ENCODE results near the gene GSN. TPM values are rescaled to one million over a fixed set of nuclear protein-coding genes. Genes with fewer than 3 reads are reported as not detected.

GSN gene
- polyA plus RNA-seq, 1 experiment = 421 TPM

DNA sequence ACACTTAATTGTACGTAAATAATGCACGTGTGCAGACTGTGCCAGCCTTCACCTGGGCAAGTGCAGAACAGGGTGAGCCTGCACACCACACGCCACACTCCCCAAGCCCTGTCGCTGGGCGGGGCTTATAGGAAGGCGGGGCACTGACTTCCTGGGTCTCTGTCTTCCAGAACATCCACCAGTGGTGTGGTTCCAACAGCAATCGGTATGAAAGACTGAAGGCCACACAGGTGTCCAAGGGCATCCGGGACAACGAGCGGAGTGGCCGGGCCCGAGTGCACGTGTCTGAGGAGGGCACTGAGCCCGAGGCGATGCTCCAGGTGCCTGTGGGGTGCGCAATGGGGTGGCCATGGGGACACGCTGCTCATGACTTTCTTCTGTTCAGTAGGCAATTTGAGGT is 44.2 kb downstream of the GSN start:
- H3K27ac ChIP-seq (ENCODE audit: low read depth, low read length) = no peak overlapping the region
- no peak for DNase-seq (ENCODE audit: low read depth, low spot score)
- ChIA-PET POLR2A (interaction anchor here (0.7 kb wide), 1 partner anchor 34 kb away, joined by 3 read pairs; no protein-coding TSS in a partner anchor), CTCF (interaction anchor here (0.7 kb wide), 1 partner anchor 40 kb away, joined by 3 read pairs; no protein-coding TSS in a partner anchor)
- H3K4me3 ChIP-seq (ENCODE audit: low read depth, low read length) = no peak overlapping the region
- H3K27me3 ChIP-seq (ENCODE audit: control insufficient read depth, insufficient read depth, low read length) = no peaks in the 10 kb centered on the region
- TF ChIP-seq, protein P1, sequence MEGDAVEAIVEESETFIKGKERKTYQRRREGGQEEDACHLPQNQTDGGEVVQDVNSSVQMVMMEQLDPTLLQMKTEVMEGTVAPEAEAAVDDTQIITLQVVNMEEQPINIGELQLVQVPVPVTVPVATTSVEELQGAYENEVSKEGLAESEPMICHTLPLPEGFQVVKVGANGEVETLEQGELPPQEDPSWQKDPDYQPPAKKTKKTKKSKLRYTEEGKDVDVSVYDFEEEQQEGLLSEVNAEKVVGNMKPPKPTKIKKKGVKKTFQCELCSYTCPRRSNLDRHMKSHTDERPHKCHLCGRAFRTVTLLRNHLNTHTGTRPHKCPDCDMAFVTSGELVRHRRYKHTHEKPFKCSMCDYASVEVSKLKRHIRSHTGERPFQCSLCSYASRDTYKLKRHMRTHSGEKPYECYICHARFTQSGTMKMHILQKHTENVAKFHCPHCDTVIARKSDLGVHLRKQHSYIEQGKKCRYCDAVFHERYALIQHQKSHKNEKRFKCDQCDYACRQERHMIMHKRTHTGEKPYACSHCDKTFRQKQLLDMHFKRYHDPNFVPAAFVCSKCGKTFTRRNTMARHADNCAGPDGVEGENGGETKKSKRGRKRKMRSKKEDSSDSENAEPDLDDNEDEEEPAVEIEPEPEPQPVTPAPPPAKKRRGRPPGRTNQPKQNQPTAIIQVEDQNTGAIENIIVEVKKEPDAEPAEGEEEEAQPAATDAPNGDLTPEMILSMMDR (IDR thresholded peaks at IDR 0.05; ENCODE audit: low read depth, low read length) = no peak
- no peaks in the 10 kb centered on the region for H3K9me3 ChIP-seq (ENCODE audit: control insufficient read depth, insufficient read depth, low read length)

DNA sequence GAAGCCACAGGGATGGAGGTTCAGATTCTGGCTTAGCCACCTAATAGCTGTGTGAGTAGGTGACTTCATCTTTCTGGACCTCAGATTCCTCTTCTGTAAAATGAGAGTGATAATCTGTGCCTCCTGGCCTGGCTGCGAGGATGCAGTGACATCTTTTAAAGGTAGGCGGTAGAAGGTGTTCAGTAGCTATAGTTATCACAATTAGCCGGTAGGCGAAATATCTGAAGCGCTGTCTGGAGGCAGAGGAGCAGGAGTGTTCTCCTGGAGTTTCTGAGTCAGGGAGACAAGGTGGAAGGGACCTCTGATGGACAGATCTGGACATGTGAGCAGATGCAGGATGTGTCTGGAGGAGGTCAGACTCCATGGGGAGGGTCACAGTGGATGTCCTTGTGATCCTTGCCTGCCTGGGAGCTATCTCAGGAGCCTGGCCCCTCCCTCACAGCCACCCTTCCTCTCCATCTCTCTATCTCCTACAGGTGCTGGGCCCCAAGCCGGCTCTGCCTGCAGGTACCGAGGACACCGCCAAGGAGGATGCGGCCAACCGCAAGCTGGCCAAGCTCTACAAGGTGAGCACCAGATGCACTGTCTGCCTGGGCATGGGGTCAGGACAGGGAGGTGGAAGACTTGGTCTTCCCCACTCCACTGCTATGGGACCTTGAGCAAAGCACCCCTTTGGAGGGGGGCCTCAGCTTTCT is 45.6 kb downstream of the GSN start:
- ChIA-PET POLR2A (no interaction called here), CTCF (interaction anchor here (0.8 to 1.8 kb wide), 4 partner anchors 18 to 101 kb away, joined by 3 to 17 read pairs (median 5); no protein-coding TSS in a partner anchor)
- H3K4me3 ChIP-seq (ENCODE audit: low read depth, low read length) = no peak overlapping the region
- H3K27ac ChIP-seq (ENCODE audit: low read depth, low read length) = no peak overlapping the region
- TF ChIP-seq, protein P1 (IDR thresholded peaks at IDR 0.05; ENCODE audit: low read depth, low read length) = no peak
- H3K9me3 ChIP-seq (ENCODE audit: control insufficient read depth, insufficient read depth, low read length) = no peaks in the 10 kb centered on the region
- H3K27me3 ChIP-seq (ENCODE audit: control insufficient read depth, insufficient read depth, low read length) = no peaks in the 10 kb centered on the region
- DNase-seq (ENCODE audit: low read depth, low spot score) = no peak

DNA sequence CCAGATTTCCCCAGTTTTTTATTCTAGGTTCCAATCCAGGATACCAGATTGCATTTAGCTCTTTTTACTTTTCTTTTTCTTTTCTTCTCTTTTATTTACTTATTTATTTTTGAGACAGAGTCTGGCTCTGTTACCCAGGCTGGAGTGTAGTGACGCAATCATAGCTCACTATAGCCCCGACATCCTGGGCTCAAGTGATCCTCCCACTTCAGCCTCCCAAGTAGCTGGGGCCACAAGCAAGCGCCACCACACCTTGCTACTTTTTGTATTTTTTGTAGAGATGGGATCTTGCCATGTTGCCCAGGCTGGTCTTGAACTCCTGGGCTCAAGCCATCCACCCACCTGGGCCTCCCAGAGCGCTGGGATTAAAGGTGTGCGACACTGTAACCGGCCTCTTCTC is 48.4 kb downstream of the GSN start:
- DNase-seq (ENCODE audit: low read depth, low spot score) = no peak
- H3K27ac ChIP-seq (ENCODE audit: low read depth, low read length) = no peak overlapping the region
- H3K27me3 ChIP-seq (ENCODE audit: control insufficient read depth, insufficient read depth, low read length) = no peaks in the 10 kb centered on the region
- TF ChIP-seq, protein P1 (IDR thresholded peaks at IDR 0.05; ENCODE audit: low read depth, low read length) = no peak
- H3K4me3 ChIP-seq (ENCODE audit: low read depth, low read length) = no peak overlapping the region
- ChIA-PET CTCF (interaction anchor here (0.6 to 3.2 kb wide), 7 partner anchors 77 to 124 kb away, joined by 3 to 18 read pairs (median 4); no protein-coding TSS in a partner anchor), POLR2A (no interaction called here)
- H3K9me3 ChIP-seq (ENCODE audit: control insufficient read depth, insufficient read depth, low read length) = peaks cover 7% of the 10 kb centered on the region

DNA sequence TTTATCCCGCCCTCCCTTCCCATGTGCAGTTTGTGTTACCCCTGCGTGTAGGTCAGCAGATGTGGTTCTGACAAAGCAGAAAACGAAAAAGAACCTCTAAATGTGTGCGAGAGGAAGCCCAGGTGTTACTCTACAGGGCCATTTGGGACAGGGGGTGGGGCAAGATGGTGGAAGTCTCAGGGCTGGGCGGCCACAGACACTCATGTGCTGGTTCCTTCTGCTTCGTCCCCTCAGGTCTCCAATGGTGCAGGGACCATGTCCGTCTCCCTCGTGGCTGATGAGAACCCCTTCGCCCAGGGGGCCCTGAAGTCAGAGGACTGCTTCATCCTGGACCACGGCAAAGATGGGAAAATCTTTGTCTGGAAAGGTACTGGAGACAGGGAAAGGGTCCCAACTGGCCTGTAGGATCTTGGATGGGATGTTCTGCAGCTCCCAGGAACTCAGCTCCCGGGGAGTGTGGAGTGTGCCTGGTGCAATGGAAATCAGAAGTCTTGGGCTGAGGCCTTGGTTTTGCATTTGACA is 49.0 kb downstream of the GSN start:
- CTCF ChIA-PET = interaction anchor here (0.9 to 4.9 kb wide), 6 partner anchors 60 to 123 kb away, joined by 3 to 169 read pairs (median 11); no protein-coding TSS in a partner anchor
- no peak for DNase-seq (ENCODE audit: low read depth, low spot score)
- Histone ChIP-seq H3K27ac (ENCODE audit: low read depth, low read length) (no peak overlapping the region), H3K4me3 (ENCODE audit: low read depth, low read length) (no peak overlapping the region), H3K9me3 (ENCODE audit: control insufficient read depth, insufficient read depth, low read length) (peaks cover 7% of the 10 kb centered on the region), H3K27me3 (ENCODE audit: control insufficient read depth, insufficient read depth, low read length) (no peaks in the 10 kb centered on the region)
- TF ChIP-seq, protein P1 (IDR thresholded peaks at IDR 0.05; ENCODE audit: low read depth, low read length) = no peak
- POLR2A ChIA-PET = no interaction called here

All from AG04450 (cell line).